Measurements from ENCODE around the gene WWOX.
"Not testable (repeated sequence)": the region's sequence is repeated elsewhere in the genome, so short reads cannot be mapped to it uniquely, and the experiment has no call there.

Gene WWOX

DNA sequence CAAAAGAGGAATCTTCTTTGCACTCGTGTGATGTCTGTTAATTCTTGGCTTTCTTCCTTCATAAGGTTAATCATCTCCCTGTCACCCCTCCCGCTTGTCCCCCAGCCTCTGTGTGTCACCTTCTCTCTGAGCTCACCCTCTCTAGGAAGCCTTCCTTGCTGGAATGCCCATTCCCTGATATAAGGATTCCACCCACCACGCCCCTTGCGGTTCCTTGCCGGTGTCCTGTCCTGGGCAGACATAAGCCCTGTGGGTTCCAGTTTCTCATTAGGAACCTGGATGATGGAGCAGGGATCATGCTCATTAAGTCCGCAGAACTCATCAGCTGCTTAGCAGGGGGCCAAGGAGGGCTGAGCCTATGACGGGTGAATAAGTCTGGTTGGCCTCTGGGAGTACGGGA lies 941.8 kb downstream of the WWOX start:
- H3K9me3 ChIP-seq (ENCODE audit: control insufficient read depth, low read length) = no peaks in the 10 kb centered on the region
- peaks cover 3% of the 10 kb centered on the region for H3K27me3 ChIP-seq (replicated peaks; ENCODE audit: control insufficient read depth, insufficient read depth, low read length)
- no peaks in the 10 kb centered on the region for H3K36me3 ChIP-seq (ENCODE audit: control insufficient read depth, insufficient read depth, low read length, severe bottlenecking)
- DNase-seq (ENCODE audit: low read depth) = no peak
- no peak overlapping the region for H3K4me3 ChIP-seq (ENCODE audit: low read length)
- no peak overlapping the region for H3K9ac ChIP-seq (ENCODE audit: low read length)
- H3K4me1 ChIP-seq (ENCODE audit: control insufficient read depth, insufficient read depth, low read length) = peaks cover 6% of the 10 kb centered on the region

DNA sequence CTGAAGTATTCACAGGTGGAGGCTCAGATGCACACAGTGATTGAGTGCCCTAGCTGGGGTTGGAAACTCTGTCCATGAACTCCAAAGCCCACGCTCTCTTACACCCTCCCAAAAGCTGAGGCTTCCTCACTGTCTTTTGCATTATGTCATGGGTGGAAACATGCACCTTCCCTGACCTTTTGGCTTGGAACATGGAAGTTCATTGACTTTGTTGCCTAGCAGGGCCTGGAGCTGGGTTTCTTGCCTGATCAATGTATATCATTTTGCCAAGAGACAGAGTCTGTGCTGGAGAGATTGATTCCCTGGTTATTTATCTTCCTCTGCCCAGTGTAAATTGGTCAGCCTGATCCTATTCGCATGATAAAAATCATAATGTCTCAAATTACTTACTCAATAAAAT lies 942.7 kb downstream of the WWOX start:
- Histone ChIP-seq H3K9me3 (ENCODE audit: control insufficient read depth, low read length) (no peaks in the 10 kb centered on the region), H3K27me3 (replicated peaks; ENCODE audit: control insufficient read depth, insufficient read depth, low read length) (peaks cover 3% of the 10 kb centered on the region), H3K9ac (ENCODE audit: low read length) (no peak overlapping the region), H3K4me1 (ENCODE audit: control insufficient read depth, insufficient read depth, low read length) (peaks cover 6% of the 10 kb centered on the region), H3K4me3 (ENCODE audit: low read length) (no peak overlapping the region), H3K36me3 (ENCODE audit: control insufficient read depth, insufficient read depth, low read length, severe bottlenecking) (no peaks in the 10 kb centered on the region)
- DNase-seq (ENCODE audit: low read depth) = no peak

DNA sequence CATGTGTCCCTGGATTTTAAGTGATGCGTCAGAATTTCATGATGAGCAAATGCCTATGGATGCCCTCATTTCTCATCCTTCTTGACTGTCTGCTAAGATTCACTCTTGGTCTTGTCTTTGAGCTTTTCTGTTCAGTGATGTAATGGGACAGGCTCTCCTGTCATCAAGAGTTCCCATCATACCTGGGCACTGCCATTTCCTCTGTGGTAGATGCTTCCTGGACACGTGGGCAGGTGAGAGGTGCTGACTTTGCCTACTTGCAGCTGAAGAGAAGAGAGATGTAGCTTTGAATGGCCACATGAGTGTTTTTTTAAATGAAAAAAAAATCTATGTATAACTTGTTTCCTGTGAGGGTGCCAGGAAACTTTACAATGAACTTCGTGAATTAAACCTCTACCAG lies 943.4 kb downstream of the WWOX start:
- no peak for DNase-seq (ENCODE audit: low read depth)
- H3K36me3 ChIP-seq (ENCODE audit: control insufficient read depth, insufficient read depth, low read length, severe bottlenecking) = no peaks in the 10 kb centered on the region
- no peak overlapping the region for H3K4me3 ChIP-seq (ENCODE audit: low read length)
- H3K9ac ChIP-seq (ENCODE audit: low read length) = no peak overlapping the region
- H3K27me3 ChIP-seq (replicated peaks; ENCODE audit: control insufficient read depth, insufficient read depth, low read length) = peaks cover 3% of the 10 kb centered on the region
- no peaks in the 10 kb centered on the region for H3K9me3 ChIP-seq (ENCODE audit: control insufficient read depth, low read length)
- H3K4me1 ChIP-seq (ENCODE audit: control insufficient read depth, insufficient read depth, low read length) = peaks cover 6% of the 10 kb centered on the region

- no peak for DNase-seq (ENCODE audit: low read depth)
Measured at GRCh38 chr16:79045191-79045590, 945.7 kb downstream of the WWOX start.

DNA sequence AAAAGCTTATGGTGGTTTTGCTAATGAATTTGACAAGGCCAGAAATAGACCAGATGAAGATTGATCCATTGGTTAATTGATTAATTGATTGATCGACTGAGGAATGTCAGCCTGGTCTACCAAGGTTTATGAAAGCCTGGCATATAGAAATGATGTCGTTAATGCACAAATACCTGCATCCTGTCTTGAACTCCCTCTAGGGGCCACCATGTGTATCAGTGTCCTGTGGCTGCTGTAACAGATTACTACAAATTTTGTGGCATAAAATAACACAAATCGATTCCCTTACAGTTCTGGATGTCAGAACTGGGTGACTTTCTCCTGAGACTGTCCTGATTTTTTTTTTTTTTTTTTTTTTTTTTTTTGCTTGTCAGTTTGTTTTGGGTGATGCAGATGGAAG lies 947.9 kb downstream of the WWOX start:
- Histone ChIP-seq H3K27me3 (replicated peaks; ENCODE audit: control insufficient read depth, insufficient read depth, low read length) (no peaks in the 10 kb centered on the region), H3K36me3 (ENCODE audit: control insufficient read depth, insufficient read depth, low read length, severe bottlenecking) (no peaks in the 10 kb centered on the region), H3K4me1 (ENCODE audit: control insufficient read depth, insufficient read depth, low read length) (peaks cover 6% of the 10 kb centered on the region), H3K9ac (ENCODE audit: low read length) (no peak overlapping the region), H3K4me3 (ENCODE audit: low read length) (no peak overlapping the region), H3K9me3 (ENCODE audit: control insufficient read depth, low read length) (no peaks in the 10 kb centered on the region)
- DNase-seq (ENCODE audit: low read depth) = no peak

More at GRCh38 chr16:79045191-79045590, 945.7 kb downstream of the WWOX start:
- no peak overlapping the region for H3K9ac ChIP-seq (ENCODE audit: low read length)
- H3K36me3 ChIP-seq (ENCODE audit: control insufficient read depth, insufficient read depth, low read length, severe bottlenecking) = no peaks in the 10 kb centered on the region
- peaks cover 3% of the 10 kb centered on the region for H3K27me3 ChIP-seq (replicated peaks; ENCODE audit: control insufficient read depth, insufficient read depth, low read length)
- H3K4me1 ChIP-seq (ENCODE audit: control insufficient read depth, insufficient read depth, low read length) = peaks cover 6% of the 10 kb centered on the region
- H3K4me3 ChIP-seq (ENCODE audit: low read length) = no peak overlapping the region
- H3K9me3 ChIP-seq (ENCODE audit: control insufficient read depth, low read length) = no peaks in the 10 kb centered on the region

DNA sequence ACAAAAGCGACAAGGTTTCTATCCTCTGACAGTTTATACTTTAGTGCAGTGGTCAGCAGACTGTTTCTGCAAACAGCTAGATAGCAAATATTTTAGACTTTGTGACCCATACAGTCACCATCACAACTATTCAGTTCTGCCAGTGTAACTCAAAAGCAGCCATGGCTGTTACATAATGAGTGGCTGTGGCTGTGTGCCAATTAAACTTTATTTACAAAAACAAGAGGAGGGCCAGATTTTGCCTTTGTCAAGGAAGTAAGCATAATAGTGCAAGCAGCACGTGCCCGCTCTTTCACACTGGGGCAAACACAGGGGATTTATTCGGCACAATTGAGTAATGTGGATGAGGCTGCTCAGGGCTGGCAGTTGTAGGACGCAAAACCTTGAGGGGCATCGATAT lies 949.6 kb downstream of the WWOX start:
- Histone ChIP-seq H3K36me3 (ENCODE audit: control insufficient read depth, insufficient read depth, low read length, severe bottlenecking) (no peaks in the 10 kb centered on the region), H3K27me3 (replicated peaks; ENCODE audit: control insufficient read depth, insufficient read depth, low read length) (no peaks in the 10 kb centered on the region), H3K9ac (ENCODE audit: low read length) (no peak overlapping the region), H3K4me3 (ENCODE audit: low read length) (no peak overlapping the region), H3K9me3 (ENCODE audit: control insufficient read depth, low read length) (no peaks in the 10 kb centered on the region), H3K4me1 (ENCODE audit: control insufficient read depth, insufficient read depth, low read length) (peaks cover 12% of the 10 kb centered on the region)
- no peak for DNase-seq (ENCODE audit: low read depth)

- no peaks in the 10 kb centered on the region for H3K27me3 ChIP-seq (replicated peaks; ENCODE audit: control insufficient read depth, insufficient read depth, low read length)
- no peak for DNase-seq (ENCODE audit: low read depth)
- H3K9me3 ChIP-seq (ENCODE audit: control insufficient read depth, low read length) = no peaks in the 10 kb centered on the region
Measured at GRCh38 chr16:79050063-79050462, 950.6 kb downstream of the WWOX start.

GRCh38 chr16:79051313-79051712 lies 951.9 kb downstream of the WWOX start:
- Histone ChIP-seq H3K4me3 (ENCODE audit: low read length) (no peak overlapping the region), H3K36me3 (ENCODE audit: control insufficient read depth, insufficient read depth, low read length, severe bottlenecking) (no peaks in the 10 kb centered on the region), H3K9me3 (ENCODE audit: control insufficient read depth, low read length) (no peaks in the 10 kb centered on the region), H3K4me1 (ENCODE audit: control insufficient read depth, insufficient read depth, low read length) (peaks cover 17% of the 10 kb centered on the region), H3K27me3 (replicated peaks; ENCODE audit: control insufficient read depth, insufficient read depth, low read length) (no peaks in the 10 kb centered on the region), H3K9ac (ENCODE audit: low read length) (no peak overlapping the region)
- no peak for DNase-seq (ENCODE audit: low read depth)

More at GRCh38 chr16:79050063-79050462, 950.6 kb downstream of the WWOX start:
- Histone ChIP-seq H3K4me1 (ENCODE audit: control insufficient read depth, insufficient read depth, low read length) (peaks cover 18% of the 10 kb centered on the region), H3K9ac (ENCODE audit: low read length) (no peak overlapping the region), H3K4me3 (ENCODE audit: low read length) (no peak overlapping the region), H3K36me3 (ENCODE audit: control insufficient read depth, insufficient read depth, low read length, severe bottlenecking) (no peaks in the 10 kb centered on the region)

- H3K36me3 ChIP-seq (ENCODE audit: control insufficient read depth, insufficient read depth, low read length, severe bottlenecking); H3K27me3 ChIP-seq (replicated peaks; ENCODE audit: control insufficient read depth, insufficient read depth, low read length); H3K9ac ChIP-seq (ENCODE audit: low read length); H3K4me3 ChIP-seq (ENCODE audit: low read length); DNase-seq (ENCODE audit: low read depth); H3K9me3 ChIP-seq (ENCODE audit: control insufficient read depth, low read length): not testable (repeated sequence)
- H3K4me1 ChIP-seq (ENCODE audit: control insufficient read depth, insufficient read depth, low read length) = peaks cover 17% of the 10 kb centered on the region
Measured at GRCh38 chr16:79052198-79052597, 952.7 kb downstream of the WWOX start.

DNA sequence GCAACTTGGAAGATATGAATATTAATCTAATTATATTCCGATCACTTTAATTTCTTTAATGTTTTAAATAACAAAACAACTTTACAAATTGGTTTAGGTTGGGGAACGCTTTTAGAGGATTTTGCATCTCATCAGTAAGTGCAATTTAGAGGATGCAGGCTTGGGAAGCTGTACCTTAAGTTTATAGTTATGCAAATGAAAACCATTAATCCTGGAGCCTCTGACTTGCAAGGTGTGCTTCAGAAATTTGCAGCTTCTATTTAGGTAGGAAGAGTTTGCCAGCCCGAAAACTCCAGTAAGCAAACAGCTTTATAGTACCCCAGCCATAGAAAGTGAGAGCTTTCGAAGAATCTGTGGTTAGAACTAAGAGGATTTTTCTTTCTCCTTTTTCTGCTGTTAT lies 954.1 kb downstream of the WWOX start:
- DNase-seq (ENCODE audit: low read depth) = no peak
- no peak overlapping the region for H3K4me3 ChIP-seq (ENCODE audit: low read length)
- H3K9me3 ChIP-seq (ENCODE audit: control insufficient read depth, low read length) = no peaks in the 10 kb centered on the region
- H3K4me1 ChIP-seq (ENCODE audit: control insufficient read depth, insufficient read depth, low read length) = peaks cover 17% of the 10 kb centered on the region
- H3K9ac ChIP-seq (ENCODE audit: low read length) = peak overlapping the region; percentile 25
- no peaks in the 10 kb centered on the region for H3K36me3 ChIP-seq (ENCODE audit: control insufficient read depth, insufficient read depth, low read length, severe bottlenecking)
- H3K27me3 ChIP-seq (replicated peaks; ENCODE audit: control insufficient read depth, insufficient read depth, low read length) = no peaks in the 10 kb centered on the region

GRCh38 chr16:79054211-79054984 lies 954.9 kb downstream of the WWOX start:
- DNase-seq (ENCODE audit: low read depth) = no peak
- Histone ChIP-seq H3K27me3 (replicated peaks; ENCODE audit: control insufficient read depth, insufficient read depth, low read length) (no peaks in the 10 kb centered on the region), H3K9ac (ENCODE audit: low read length) (peak overlapping the region; percentile 25), H3K4me3 (ENCODE audit: low read length) (peak overlapping the region; percentile 36), H3K36me3 (ENCODE audit: control insufficient read depth, insufficient read depth, low read length, severe bottlenecking) (no peaks in the 10 kb centered on the region), H3K9me3 (ENCODE audit: control insufficient read depth, low read length) (no peaks in the 10 kb centered on the region), H3K4me1 (ENCODE audit: control insufficient read depth, insufficient read depth, low read length) (peaks cover 17% of the 10 kb centered on the region)
